Measurements from ENCODE around the gene NT5M.

GRCh38 chr17:17309356-17309755, 6.2 kb downstream of the NT5M start:
- TF ChIP-seq, protein P1, sequence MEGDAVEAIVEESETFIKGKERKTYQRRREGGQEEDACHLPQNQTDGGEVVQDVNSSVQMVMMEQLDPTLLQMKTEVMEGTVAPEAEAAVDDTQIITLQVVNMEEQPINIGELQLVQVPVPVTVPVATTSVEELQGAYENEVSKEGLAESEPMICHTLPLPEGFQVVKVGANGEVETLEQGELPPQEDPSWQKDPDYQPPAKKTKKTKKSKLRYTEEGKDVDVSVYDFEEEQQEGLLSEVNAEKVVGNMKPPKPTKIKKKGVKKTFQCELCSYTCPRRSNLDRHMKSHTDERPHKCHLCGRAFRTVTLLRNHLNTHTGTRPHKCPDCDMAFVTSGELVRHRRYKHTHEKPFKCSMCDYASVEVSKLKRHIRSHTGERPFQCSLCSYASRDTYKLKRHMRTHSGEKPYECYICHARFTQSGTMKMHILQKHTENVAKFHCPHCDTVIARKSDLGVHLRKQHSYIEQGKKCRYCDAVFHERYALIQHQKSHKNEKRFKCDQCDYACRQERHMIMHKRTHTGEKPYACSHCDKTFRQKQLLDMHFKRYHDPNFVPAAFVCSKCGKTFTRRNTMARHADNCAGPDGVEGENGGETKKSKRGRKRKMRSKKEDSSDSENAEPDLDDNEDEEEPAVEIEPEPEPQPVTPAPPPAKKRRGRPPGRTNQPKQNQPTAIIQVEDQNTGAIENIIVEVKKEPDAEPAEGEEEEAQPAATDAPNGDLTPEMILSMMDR (conservative IDR thresholded peaks at IDR 0.05; ENCODE audit: low read depth, low read length) = no peak
- no peak for TF ChIP-seq EZH2 (IDR thresholded peaks at IDR 0.05; ENCODE audit: low read length, unreplicated experiment)
